Smooth muscle cell (in vitro differentiated cells): ENCODE measurements around the gene KRTAP1-1. TPM values are rescaled to one million over a fixed set of nuclear protein-coding genes. Genes with fewer than 3 reads are reported as not detected.
"Not testable (repeated sequence)": the region's sequence is repeated elsewhere in the genome, so short reads cannot be mapped to it uniquely, and the experiment has no call there.

Source experiments
- DNase-seq: peaks from one replicate; lab custom pipeline; 2025; ENCODE audit not compliant: unreplicated experiment; lab: John Stamatoyannopoulos, UW
- H2AFZ ChIP-seq: fragments of 200-600 bp; sonication (generic); 2 replicates; pipeline ENCODE4 v1.6.0; 2016; ENCODE audit warnings: antibody characterized with exemption, low read depth, mild to moderate bottlenecking
- H3F3A ChIP-seq: fragments of 200-600 bp; sonication (generic); 2 replicates; pipeline ENCODE4 v1.6.0; 2017; ENCODE audit warnings: antibody characterized with exemption, low read depth
- H3K27ac ChIP-seq: fragments of 200-600 bp; sonication (generic); 2 replicates; pipeline ENCODE4 v1.5.1; 2016; ENCODE audit warnings: low read depth, mild to moderate bottlenecking
- H3K27me3 ChIP-seq: fragments of 200-600 bp; sonication (generic); 2 replicates; pipeline ENCODE4 v1.6.1; 2016; ENCODE audit warnings: low read depth, mild to moderate bottlenecking
- H3K36me3 ChIP-seq: fragments of 200-600 bp; sonication (generic); 2 replicates; pipeline ENCODE4 v1.5.1; 2016; ENCODE audit warnings: low read depth
- H3K4me1 ChIP-seq: fragments of 200-600 bp; sonication (generic); 2 replicates; pipeline ENCODE4 v1.5.1; 2016; ENCODE audit warnings: low read depth
- H3K4me2 ChIP-seq: fragments of 200-600 bp; sonication (generic); 2 replicates; pipeline ENCODE4 v1.6.0; 2016; ENCODE audit warnings: mild to moderate bottlenecking
- H3K4me3 ChIP-seq: fragments of 200-600 bp; sonication (generic); 2 replicates; pipeline ENCODE4 v1.5.1; 2016; ENCODE audit warnings: mild to moderate bottlenecking
- H3K79me2 ChIP-seq: fragments of 200-600 bp; sonication (generic); 2 replicates; pipeline ENCODE4 v1.6.0; 2016; ENCODE audit warnings: low read depth, mild to moderate bottlenecking
- H3K9ac ChIP-seq: fragments of 200-600 bp; sonication (generic); 2 replicates; pipeline ENCODE4 v1.6.0; 2016; ENCODE audit warnings: low read depth
- H3K9me3 ChIP-seq: fragments of 200-600 bp; sonication (generic); replicated peaks from 2 replicates; pipeline ENCODE4 v1.5.1; 2016; ENCODE audit warnings: low read depth
- H4K20me1 ChIP-seq: fragments of 200-600 bp; sonication (generic); 2 replicates; pipeline ENCODE4 v1.6.0; 2016; ENCODE audit warnings: low read depth
- WGBS: methylation state at CpG from one replicate; pipeline ENCODE4 v1.1.7; 2016; ENCODE audit warnings: low lambda C conversion rate; 5-methylcytosine and 5-hydroxymethylcytosine counted together
- polyA plus RNA-seq: library from polyadenylated mRNA; unstranded; fragments of >200 nt; fragmentation: Nextera tagmentation; extraction: Ambion mirVana; gene quantifications from 2 replicates; pipeline ENCODE4 v1.2.1, GENCODE V29; 2016
- total RNA-seq: library from RNA; depleted of rRNA; stranded (reverse); fragments of >200 nt; gene quantifications from 2 replicates; pipeline ENCODE4 v1.2.3, GENCODE V29; 2014
- TF ChIP-seq, protein P1 (sequence below): fragments of 200-600 bp; sonication (generic); IDR thresholded peaks from 2 replicates; pipeline ENCODE4 v1.5.1; 2017; ENCODE audit warnings: borderline replicate concordance, mild to moderate bottlenecking, antibody characterized with exemption; ENCODE audit not compliant: insufficient read depth, poor library complexity, severe bottlenecking

Gene KRTAP1-1
- total and polyA plus RNA-seq, 2 experiments from 2014 or later = not detected

DNA sequence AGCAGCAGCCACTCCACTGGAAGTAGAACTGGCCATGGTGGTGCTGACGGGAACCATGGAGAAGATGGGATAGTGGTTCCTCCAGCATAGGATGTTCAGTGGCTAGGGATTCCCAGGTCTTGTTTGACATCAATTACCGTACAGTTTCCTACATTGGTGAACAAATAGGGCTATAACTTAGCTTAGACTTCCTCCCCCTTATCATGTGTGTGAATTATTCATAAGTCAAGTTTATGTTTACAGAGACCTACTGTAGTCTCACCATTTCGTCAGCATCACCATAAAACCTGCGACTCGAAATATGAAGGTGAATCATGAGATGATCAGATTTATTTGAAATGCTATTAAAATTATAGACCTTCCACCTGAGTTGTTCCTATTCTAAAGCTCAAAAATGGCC lies 17.5 kb upstream of the KRTAP1-1 start:
- TF ChIP-seq, protein P1, sequence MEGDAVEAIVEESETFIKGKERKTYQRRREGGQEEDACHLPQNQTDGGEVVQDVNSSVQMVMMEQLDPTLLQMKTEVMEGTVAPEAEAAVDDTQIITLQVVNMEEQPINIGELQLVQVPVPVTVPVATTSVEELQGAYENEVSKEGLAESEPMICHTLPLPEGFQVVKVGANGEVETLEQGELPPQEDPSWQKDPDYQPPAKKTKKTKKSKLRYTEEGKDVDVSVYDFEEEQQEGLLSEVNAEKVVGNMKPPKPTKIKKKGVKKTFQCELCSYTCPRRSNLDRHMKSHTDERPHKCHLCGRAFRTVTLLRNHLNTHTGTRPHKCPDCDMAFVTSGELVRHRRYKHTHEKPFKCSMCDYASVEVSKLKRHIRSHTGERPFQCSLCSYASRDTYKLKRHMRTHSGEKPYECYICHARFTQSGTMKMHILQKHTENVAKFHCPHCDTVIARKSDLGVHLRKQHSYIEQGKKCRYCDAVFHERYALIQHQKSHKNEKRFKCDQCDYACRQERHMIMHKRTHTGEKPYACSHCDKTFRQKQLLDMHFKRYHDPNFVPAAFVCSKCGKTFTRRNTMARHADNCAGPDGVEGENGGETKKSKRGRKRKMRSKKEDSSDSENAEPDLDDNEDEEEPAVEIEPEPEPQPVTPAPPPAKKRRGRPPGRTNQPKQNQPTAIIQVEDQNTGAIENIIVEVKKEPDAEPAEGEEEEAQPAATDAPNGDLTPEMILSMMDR = no peak
- Histone ChIP-seq H2AFZ (no peak overlapping the region), H3K9ac (no peak overlapping the region), H3K4me2 (peak overlapping the region; percentile 60), H3K4me3 (no peak overlapping the region), H3K27ac (peak overlapping the region; percentile 63), H3K9me3 (no peaks in the 10 kb centered on the region), H3K36me3 (no peaks in the 10 kb centered on the region), H3K79me2 (no peaks in the 10 kb centered on the region), H4K20me1 (no peaks in the 10 kb centered on the region), H3K27me3 (no peaks in the 10 kb centered on the region), H3F3A (peaks cover 3% of the 10 kb centered on the region), H3K4me1 (peaks cover 6% of the 10 kb centered on the region)
- WGBS = 96% methylated on average over 5 of the region's 5 CpGs
- no peak for DNase-seq

DNA sequence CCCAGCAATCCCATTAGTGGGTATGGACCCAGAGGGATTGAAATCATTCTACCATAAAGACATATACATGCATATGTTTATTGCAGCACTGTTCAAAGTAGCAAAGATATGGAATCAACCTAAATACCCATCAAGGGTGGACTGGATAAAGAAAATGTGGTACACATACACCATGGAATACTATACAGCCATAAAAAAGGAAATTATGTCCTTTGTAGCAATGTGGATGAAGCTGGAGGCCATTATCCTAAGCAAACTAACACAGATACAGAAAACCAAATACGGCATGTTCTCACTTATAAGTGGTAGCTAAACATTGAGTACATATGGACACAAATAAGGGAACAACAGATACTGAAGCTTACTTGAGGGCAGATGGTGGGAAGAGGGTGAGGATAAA lies 16.3 kb upstream of the KRTAP1-1 start:
- Histone ChIP-seq H2AFZ (no peak overlapping the region), H3K4me1 (peaks cover 6% of the 10 kb centered on the region), H3K9me3 (no peaks in the 10 kb centered on the region), H3K27me3 (no peaks in the 10 kb centered on the region), H4K20me1 (no peaks in the 10 kb centered on the region), H3F3A (peaks cover 3% of the 10 kb centered on the region), H3K4me3 (no peak overlapping the region), H3K27ac (no peak overlapping the region), H3K9ac (no peak overlapping the region), H3K4me2 (no peak overlapping the region), H3K36me3 (no peaks in the 10 kb centered on the region), H3K79me2 (no peaks in the 10 kb centered on the region)
- DNase-seq = no peak
- WGBS = 95% methylated on average over 1 of the region's 1 CpG
- TF ChIP-seq, protein P1 = no peak

DNA sequence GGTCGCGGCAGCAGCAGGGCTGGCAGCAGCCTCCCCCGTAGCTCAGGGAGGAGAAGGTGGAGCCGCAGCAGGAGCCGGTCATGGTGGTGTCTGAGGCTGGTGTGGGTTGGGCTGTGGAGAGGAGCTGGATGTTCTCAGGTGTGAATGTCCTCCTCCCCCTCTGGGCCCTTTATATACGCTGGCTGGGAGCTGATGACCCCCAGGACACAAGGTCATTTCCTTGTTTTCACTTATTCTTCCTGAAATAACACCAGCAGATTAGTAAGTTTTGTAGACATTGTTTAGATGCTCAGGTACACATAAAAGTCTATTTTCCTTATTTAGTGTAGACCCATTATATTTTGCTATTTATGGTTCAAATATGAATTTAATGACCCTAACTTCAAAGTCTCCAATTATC lies 13.9 kb upstream of the KRTAP1-1 start, which contains the start of gene KRTAP2-2:
TSS of gene KRTAP2-2 (minus strand) at position 101 of the 400 bp plus-strand sequence. CDS start at position 82, 19 bp downstream.
- not testable (repeated sequence) for H3K4me1 ChIP-seq, H3K4me3 ChIP-seq, H3K4me2 ChIP-seq, H4K20me1 ChIP-seq, H2AFZ ChIP-seq, H3K9me3 ChIP-seq, DNase-seq, H3F3A ChIP-seq, H3K79me2 ChIP-seq, H3K36me3 ChIP-seq, H3K9ac ChIP-seq, H3K27me3 ChIP-seq, H3K27ac ChIP-seq
- 87% methylated on average over 1 of the region's 6 CpGs for WGBS

DNA sequence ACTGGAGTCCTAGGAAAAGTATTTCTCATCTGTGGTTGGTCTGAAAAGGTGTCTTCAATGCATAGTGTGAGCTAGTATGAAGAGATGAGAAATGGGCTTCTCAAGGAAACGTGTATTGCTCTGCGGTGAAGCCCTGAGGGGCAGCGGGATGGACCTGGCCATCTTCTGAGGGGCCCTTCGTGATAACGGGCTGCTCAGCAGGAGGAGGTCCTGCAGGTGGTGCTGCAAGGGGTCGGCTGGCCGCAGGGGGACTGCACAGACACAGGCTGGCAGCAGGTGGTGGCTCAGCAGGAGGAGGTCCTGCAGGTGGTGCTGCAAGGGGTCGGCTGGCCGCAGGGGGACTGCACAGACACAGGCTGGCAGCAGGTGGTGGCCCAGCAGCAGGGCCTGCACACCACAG lies 13.3 kb upstream of the KRTAP1-1 start:
- H4K20me1 ChIP-seq, H2AFZ ChIP-seq, H3K9me3 ChIP-seq, H3K9ac ChIP-seq, H3K4me1 ChIP-seq, DNase-seq, H3K79me2 ChIP-seq, H3K4me2 ChIP-seq, H3F3A ChIP-seq, H3K27me3 ChIP-seq, H3K36me3 ChIP-seq, H3K4me3 ChIP-seq, H3K27ac ChIP-seq: not testable (repeated sequence)
- 92% methylated on average over 7 of the region's 9 CpGs for whole genome bisulfite sequencing

DNA sequence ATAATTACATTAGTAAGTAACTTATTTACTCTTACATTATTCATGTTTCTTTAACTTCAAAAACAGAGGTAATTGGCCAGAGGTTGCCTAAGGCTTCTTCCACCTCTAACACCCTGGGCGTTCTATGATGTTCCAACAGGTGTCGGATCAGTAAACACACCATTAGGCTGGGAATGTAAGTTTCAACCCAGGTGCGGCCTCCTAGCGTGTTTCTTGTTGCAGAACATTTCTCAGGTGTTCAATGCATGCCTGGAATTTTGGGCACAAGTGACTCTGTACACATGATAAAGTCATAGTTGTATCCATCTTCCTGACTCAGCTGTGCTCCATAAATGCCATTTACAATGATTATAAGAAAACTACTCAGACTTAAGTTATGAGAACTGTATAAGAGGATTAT lies 12.8 kb upstream of the KRTAP1-1 start:
- WGBS = 74% methylated on average over 4 of the region's 4 CpGs
- no peaks in the 10 kb centered on the region for H3K36me3 ChIP-seq
- H3K79me2 ChIP-seq = no peaks in the 10 kb centered on the region
- no peaks in the 10 kb centered on the region for H4K20me1 ChIP-seq
- no peaks in the 10 kb centered on the region for H3K9me3 ChIP-seq
- no peak overlapping the region for H3K4me2 ChIP-seq
- DNase-seq = no peak
- no peak overlapping the region for H3K27ac ChIP-seq
- TF ChIP-seq, protein P1 = no peak
- no peak overlapping the region for H3K4me3 ChIP-seq
- H3K4me1 ChIP-seq = no peaks in the 10 kb centered on the region
- no peaks in the 10 kb centered on the region for H3F3A ChIP-seq
- H2AFZ ChIP-seq = no peak overlapping the region
- H3K27me3 ChIP-seq = no peaks in the 10 kb centered on the region
- no peak overlapping the region for H3K9ac ChIP-seq
